Measurements from ENCODE around the gene P4HA1.

P4HA1 gene

GRCh38 chr10:73019100-73019499 lies 77.6 kb downstream of the P4HA1 start:
- peaks cover 71% of the 10 kb centered on the region for H3K36me3 Mint-ChIP-seq (ENCODE audit: low read depth)
- no peak for TF ChIP-seq CTCF (IDR thresholded peaks at IDR 0.05)
- DNase-seq, result no peak
- peaks cover 8% of the 10 kb centered on the region for H3K9me3 Mint-ChIP-seq
- peak overlapping the region; percentile 44 for H3K27ac Mint-ChIP-seq
- peaks cover 13% of the 10 kb centered on the region for H3K4me1 Mint-ChIP-seq
- H3K4me3 Mint-ChIP-seq, result no peak overlapping the region
- H3K27me3 Mint-ChIP-seq (ENCODE audit: low read depth, poor library complexity), result no peaks in the 10 kb centered on the region

GRCh38 chr10:73018632-73019031 lies 78.0 kb downstream of the P4HA1 start:
- H3K4me3 Mint-ChIP-seq, result no peak overlapping the region
- DNase-seq, result no peak
- no peak for TF ChIP-seq CTCF (IDR thresholded peaks at IDR 0.05)
- H3K27ac Mint-ChIP-seq, result peak overlapping the region; percentile 82
- H3K9me3 Mint-ChIP-seq, result peaks cover 4% of the 10 kb centered on the region
- H3K36me3 Mint-ChIP-seq (ENCODE audit: low read depth), result peaks cover 70% of the 10 kb centered on the region
- H3K4me1 Mint-ChIP-seq, result peaks cover 13% of the 10 kb centered on the region
- no peaks in the 10 kb centered on the region for H3K27me3 Mint-ChIP-seq (ENCODE audit: low read depth, poor library complexity)

GRCh38 chr10:73017955-73018480 lies 78.6 kb downstream of the P4HA1 start:
- TF ChIP-seq CTCF (IDR thresholded peaks at IDR 0.05), result no peak
- Mint-ChIP-seq H3K4me1 (peaks cover 13% of the 10 kb centered on the region), H3K36me3 (ENCODE audit: low read depth) (peaks cover 70% of the 10 kb centered on the region), H3K27ac (peak overlapping the region; percentile 54), H3K9me3 (no peaks in the 10 kb centered on the region), H3K4me3 (no peak overlapping the region), H3K27me3 (ENCODE audit: low read depth, poor library complexity) (no peaks in the 10 kb centered on the region)
- no peak for DNase-seq

GRCh38 chr10:73015779-73016178 lies 80.9 kb downstream of the P4HA1 start:
- H3K27me3 Mint-ChIP-seq (ENCODE audit: low read depth, poor library complexity), result no peaks in the 10 kb centered on the region
- no peak overlapping the region for H3K4me3 Mint-ChIP-seq
- peak overlapping the region; percentile 66 for H3K27ac Mint-ChIP-seq
- DNase-seq, result no peak
- H3K4me1 Mint-ChIP-seq, result peaks cover 13% of the 10 kb centered on the region
- peaks cover 74% of the 10 kb centered on the region for H3K36me3 Mint-ChIP-seq (ENCODE audit: low read depth)
- H3K9me3 Mint-ChIP-seq, result no peaks in the 10 kb centered on the region
- no peak for TF ChIP-seq CTCF (IDR thresholded peaks at IDR 0.05)

- H3K27me3 Mint-ChIP-seq (ENCODE audit: low read depth, poor library complexity), result no peaks in the 10 kb centered on the region
- no peaks in the 10 kb centered on the region for H3K4me1 Mint-ChIP-seq
- no peak for TF ChIP-seq CTCF (IDR thresholded peaks at IDR 0.05)
- peaks cover 8% of the 10 kb centered on the region for H3K9me3 Mint-ChIP-seq
- H3K36me3 Mint-ChIP-seq (ENCODE audit: low read depth), result peaks cover 55% of the 10 kb centered on the region
- H3K4me3 Mint-ChIP-seq, result no peak overlapping the region
- no peak overlapping the region for H3K27ac Mint-ChIP-seq
- DNase-seq, result no peak
These were observed 92.8 kb downstream of the P4HA1 start for GRCh38 chr10:73003822-73004221.

GRCh38 chr10:73000973-73001372 lies 95.7 kb downstream of the P4HA1 start:
- no peak overlapping the region for H3K4me3 Mint-ChIP-seq
- no peak for TF ChIP-seq CTCF (IDR thresholded peaks at IDR 0.05)
- peaks cover 34% of the 10 kb centered on the region for H3K9me3 Mint-ChIP-seq
- DNase-seq, result no peak
- H3K27ac Mint-ChIP-seq, result no peak overlapping the region
- no peaks in the 10 kb centered on the region for H3K27me3 Mint-ChIP-seq (ENCODE audit: low read depth, poor library complexity)
- peaks cover 45% of the 10 kb centered on the region for H3K36me3 Mint-ChIP-seq (ENCODE audit: low read depth)
- no peaks in the 10 kb centered on the region for H3K4me1 Mint-ChIP-seq
